GM12891 (cell line): Measurements from ENCODE around the gene PHLPP1.

Experiments used
- PAX5 ChIP-seq: IDR thresholded peaks from 2 replicates; pipeline ENCODE4 v1.6.1; 2011; ENCODE audit warnings: low read length, moderate library complexity, mild to moderate bottlenecking; ENCODE audit not compliant: insufficient read depth, severe bottlenecking
- POLR2A ChIP-seq: IDR thresholded peaks from 2 replicates; pipeline ENCODE4 v1.6.1; 2011; ENCODE audit warnings: low read depth, low read length, control low read depth
- POLR2AphosphoS5 ChIP-seq: IDR thresholded peaks from 2 replicates; pipeline ENCODE4 v1.6.1; 2011; ENCODE audit warnings: low read depth, low read length, control low read depth
- SPI1 ChIP-seq: IDR thresholded peaks from 2 replicates; pipeline ENCODE4 v1.6.1; 2011; ENCODE audit warnings: low read depth, low read length, control low read depth
- TAF1 ChIP-seq: IDR thresholded peaks from 2 replicates; pipeline ENCODE4 v1.6.1; 2011; ENCODE audit warnings: low read depth, low read length, control low read depth

DNA sequence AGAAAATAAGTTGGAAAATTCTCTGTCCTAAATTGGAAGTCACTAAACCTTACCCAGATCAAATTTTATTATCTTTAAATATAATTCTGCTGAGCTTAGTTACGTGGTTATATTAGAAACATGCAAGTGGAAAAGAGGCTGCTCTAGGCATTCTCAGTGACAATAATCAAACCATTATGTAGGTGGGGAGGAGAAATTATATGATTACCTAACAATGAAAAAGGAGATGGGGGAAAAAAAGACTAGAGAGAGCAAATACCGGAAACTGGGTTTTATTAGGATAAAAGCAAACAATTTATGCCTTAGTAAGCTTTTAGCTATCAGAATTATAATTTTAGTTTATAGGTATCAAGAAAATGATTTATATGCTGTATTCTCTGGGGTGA is 53.2 kb downstream of the PHLPP1 start:
- TF ChIP-seq POLR2AphosphoS5 (no peak), POLR2A (no peak), TAF1 (no peak), SPI1 (no peak), PAX5 (no peak)
